ENCODE results near the gene LMO2. TPM values are rescaled to one million over a fixed set of nuclear protein-coding genes. Genes with fewer than 3 reads are reported as not detected.

Gene LMO2
- total RNA-seq, 2 experiments from 2014 or later, result not detected

DNA sequence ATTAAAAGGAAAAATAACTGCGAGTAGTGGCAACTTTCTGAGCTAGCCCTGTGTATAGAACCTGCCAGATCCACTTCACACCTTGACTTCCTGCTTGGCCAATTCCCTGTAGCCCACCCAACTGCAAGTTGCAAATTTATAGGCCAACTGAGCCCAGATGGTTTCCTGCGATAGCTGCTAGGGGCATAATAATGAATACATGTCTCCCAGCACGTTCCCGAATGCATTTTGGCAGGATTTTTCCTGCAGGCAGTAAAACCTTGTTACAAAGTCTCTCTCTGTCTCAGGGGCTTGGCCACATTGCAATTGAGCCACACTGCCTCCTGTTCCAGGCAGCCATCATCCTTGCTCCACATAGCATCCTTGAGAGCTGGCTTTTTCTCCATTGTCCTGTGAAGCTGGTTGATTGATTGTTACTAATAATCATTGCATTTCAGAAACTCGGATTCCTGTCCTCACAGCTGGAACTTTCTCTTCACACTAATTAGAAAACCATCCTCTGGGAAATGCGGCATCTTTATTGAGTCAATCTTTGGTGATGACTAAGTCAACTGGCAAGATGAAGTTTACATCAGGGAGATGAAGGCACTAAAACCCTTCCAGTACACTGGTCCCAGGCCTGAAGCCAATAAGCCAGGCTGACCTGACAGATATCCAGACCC is 18.6 kb upstream of the LMO2 start:
- ChIA-PET POLR2A (no interaction called here), CTCF (no interaction called here)
- no peak for DNase-seq
- no peaks in the 10 kb centered on the region for H3K36me3 Mint-ChIP-seq
- peaks cover 51% of the 10 kb centered on the region for H3K27me3 Mint-ChIP-seq
- no peak overlapping the region for H3K27ac Mint-ChIP-seq
- H3K4me1 Mint-ChIP-seq (ENCODE audit: low read depth), result no peaks in the 10 kb centered on the region
- intact Hi-C loops (cut with micrococcal nuclease), result no loop called here
- H3K9me3 Mint-ChIP-seq, result peaks cover 8% of the 10 kb centered on the region
- no peak overlapping the region for H3K4me3 Mint-ChIP-seq

DNA sequence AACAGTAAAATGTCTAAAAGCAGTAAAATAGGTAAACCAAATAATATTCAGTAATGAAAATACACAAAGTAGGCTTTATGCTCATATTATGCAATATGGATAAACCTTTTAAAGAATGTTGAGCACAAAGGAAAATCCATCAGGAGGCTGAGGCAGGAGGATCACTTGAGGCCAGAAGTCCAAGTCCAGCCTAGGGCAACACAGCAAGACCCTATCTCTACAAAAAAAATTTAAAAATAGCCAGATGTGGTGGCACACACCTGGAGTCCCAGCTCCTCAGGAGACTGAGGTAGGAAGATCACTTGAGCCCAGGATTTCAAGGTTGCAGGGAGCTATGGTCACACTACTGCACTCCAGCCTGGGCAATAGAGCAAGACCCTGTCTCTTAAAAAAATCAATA is 17.7 kb upstream of the LMO2 start:
- POLR2A ChIA-PET, result no interaction called here
- Mint-ChIP-seq H3K9me3 (peaks cover 8% of the 10 kb centered on the region), H3K27me3 (peaks cover 57% of the 10 kb centered on the region), H3K36me3 (no peaks in the 10 kb centered on the region), H3K4me1 (ENCODE audit: low read depth) (no peaks in the 10 kb centered on the region), H3K27ac (no peak overlapping the region), H3K4me3 (no peak overlapping the region)
- intact Hi-C loops (cut with micrococcal nuclease), result no loop called here
- CTCF ChIA-PET, result interaction anchor here (0.6 kb wide), 2 partner anchors 88 to 1067 kb away, joined by 3 read pairs; no protein-coding TSS in a partner anchor
- DNase-seq, result no peak

DNA sequence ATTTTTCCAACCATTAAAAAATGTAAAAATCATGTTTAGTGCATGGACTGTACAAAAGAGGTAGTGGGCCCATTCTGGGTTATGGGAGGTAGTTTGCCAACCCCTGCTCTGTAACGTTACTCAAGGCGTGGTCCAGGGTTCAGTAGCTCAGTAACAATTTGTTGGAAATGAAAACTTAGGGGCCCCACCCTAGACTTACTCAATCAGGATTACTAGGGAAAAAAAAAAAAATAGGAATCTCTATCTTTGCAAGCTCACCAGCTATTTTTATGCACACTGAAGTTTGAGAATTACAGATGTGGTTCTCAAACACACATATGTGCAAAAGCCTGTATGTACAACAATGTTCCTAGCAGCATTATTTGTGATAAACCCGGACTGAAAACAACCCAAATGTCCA is 17.3 kb upstream of the LMO2 start:
- DNase-seq, result no peak
- Mint-ChIP-seq H3K36me3 (no peaks in the 10 kb centered on the region), H3K4me3 (no peak overlapping the region), H3K27me3 (peaks cover 59% of the 10 kb centered on the region), H3K4me1 (ENCODE audit: low read depth) (no peaks in the 10 kb centered on the region), H3K27ac (no peak overlapping the region), H3K9me3 (peaks cover 6% of the 10 kb centered on the region)
- CTCF ChIA-PET, result interaction anchor here (0.6 kb wide), 2 partner anchors 88 to 1067 kb away, joined by 3 read pairs; no protein-coding TSS in a partner anchor
- POLR2A ChIA-PET, result no interaction called here
- intact Hi-C loops (cut with micrococcal nuclease), result no loop called here

DNA sequence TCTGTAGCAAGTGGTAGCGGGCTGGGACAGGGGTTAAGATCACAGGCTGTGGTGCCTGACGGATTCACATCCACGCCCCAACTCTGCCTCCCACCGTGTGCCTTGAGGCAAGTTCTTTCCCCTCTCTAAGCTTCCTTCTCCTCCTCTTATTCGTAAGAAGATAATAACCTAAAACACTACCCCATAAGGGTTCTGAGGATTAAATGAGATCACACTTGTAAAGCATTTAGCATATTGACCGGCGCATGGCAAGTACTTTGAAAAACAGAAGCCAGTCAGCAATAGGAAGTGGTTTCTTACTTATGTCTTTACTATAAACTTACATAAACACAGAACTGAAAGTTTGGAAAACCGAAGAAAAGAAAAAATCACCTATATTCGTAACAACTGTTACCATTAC is 15.5 kb upstream of the LMO2 start:
- peaks cover 59% of the 10 kb centered on the region for H3K27me3 Mint-ChIP-seq
- H3K4me1 Mint-ChIP-seq (ENCODE audit: low read depth), result no peaks in the 10 kb centered on the region
- no peaks in the 10 kb centered on the region for H3K9me3 Mint-ChIP-seq
- H3K4me3 Mint-ChIP-seq, result no peak overlapping the region
- no peak for DNase-seq
- POLR2A ChIA-PET, result no interaction called here
- intact Hi-C loops (cut with micrococcal nuclease), result no loop called here
- no peak overlapping the region for H3K27ac Mint-ChIP-seq
- H3K36me3 Mint-ChIP-seq, result no peaks in the 10 kb centered on the region
- CTCF ChIA-PET, result no interaction called here

DNA sequence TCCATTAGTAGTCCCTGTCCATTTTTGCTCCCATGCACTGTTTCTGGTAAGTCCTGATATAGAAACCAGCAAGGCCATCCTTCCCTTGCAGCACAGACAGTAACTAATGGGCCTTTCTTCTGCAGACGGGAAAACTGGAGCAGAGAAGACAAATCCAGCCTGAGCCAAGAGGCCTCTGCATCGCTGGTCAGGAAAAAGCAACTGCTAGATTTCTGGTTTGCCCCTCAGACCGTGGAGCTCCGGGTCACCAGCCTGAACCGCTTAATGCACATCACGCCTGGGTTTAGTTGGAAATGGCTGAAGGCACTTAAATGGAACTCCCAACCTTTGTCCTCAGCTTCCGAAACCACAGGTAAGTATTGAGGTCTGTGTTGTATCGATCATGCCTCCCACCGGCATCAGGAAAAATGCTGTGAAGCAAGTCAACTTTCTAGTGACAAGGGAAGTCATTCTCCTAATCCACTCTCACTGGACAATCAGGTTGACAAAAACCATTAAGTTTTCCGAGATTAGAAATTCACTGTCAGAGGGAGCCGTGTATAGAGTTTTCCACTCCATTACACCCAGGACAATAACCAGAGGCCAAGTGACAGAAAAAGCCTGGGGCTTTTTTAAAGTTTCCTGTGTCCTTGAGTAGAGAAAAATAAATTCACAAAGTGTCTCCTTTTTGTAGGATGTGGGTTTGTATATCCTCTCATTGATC is 14.8 kb upstream of the LMO2 start:
- Mint-ChIP-seq H3K27me3 (peaks cover 55% of the 10 kb centered on the region), H3K9me3 (no peaks in the 10 kb centered on the region), H3K36me3 (no peaks in the 10 kb centered on the region), H3K27ac (no peak overlapping the region), H3K4me3 (no peak overlapping the region), H3K4me1 (ENCODE audit: low read depth) (no peaks in the 10 kb centered on the region)
- POLR2A ChIA-PET, result no interaction called here
- CTCF ChIA-PET, result no interaction called here
- intact Hi-C loops (cut with micrococcal nuclease), result no loop called here
- no peak for DNase-seq

DNA sequence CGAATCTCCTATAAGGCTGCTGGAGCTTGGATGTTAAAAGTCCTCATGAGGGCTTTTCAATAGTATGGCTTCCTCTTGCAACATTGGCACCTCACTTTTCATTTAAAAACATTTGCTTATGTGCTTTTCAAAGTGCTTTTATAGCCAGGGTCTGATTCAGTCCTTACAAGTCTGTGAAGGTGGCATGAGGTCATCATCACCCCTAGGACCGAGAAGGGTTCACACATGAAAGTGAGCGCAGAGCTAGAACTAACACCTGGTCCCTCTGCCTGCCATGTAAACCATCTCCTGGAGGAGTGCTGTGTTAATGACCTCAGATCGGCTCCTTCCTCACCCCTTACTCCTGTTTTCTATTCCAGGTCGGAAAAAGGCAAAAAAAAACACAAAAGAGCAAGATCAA is 12.2 kb upstream of the LMO2 start:
- Mint-ChIP-seq H3K4me3 (no peak overlapping the region), H3K27me3 (peaks cover 58% of the 10 kb centered on the region), H3K9me3 (no peaks in the 10 kb centered on the region), H3K27ac (no peak overlapping the region), H3K4me1 (ENCODE audit: low read depth) (no peaks in the 10 kb centered on the region), H3K36me3 (no peaks in the 10 kb centered on the region)
- DNase-seq, result no peak
- ChIA-PET POLR2A (no interaction called here), CTCF (no interaction called here)
- intact Hi-C loops (cut with micrococcal nuclease), result no loop called here

DNA sequence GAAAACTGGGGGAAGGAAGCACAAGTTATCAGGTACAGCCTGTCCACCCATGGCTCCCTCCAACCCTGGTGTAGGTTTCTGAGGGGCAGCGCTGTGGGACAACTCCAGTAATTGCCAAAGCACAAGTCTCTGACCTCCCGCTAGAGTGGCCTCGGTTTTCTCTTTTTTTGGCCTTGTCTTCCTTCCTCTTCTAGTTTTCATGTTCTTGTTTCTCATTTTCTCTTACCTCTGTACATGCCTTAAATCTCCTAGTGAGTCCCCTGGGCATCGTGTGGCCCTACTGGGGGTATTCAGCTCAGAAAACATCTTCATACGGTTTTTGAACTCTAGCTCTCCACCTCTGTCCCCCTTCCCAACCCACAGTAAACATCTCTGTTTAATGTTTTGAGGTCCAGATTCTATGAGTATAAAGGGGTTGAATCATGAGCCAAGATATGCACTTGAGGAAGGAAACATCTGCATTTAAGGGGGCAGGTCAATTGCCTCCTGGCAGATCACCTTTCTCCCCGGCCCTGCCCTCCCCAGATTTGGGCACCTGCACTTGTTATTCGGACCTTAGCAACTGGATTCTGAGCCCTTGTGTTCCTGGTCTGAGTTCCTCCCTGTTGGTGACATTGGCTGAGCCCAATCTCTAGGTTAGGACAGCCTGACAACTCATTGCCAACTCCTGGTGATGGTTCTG is 8.4 kb upstream of the LMO2 start:
- Mint-ChIP-seq H3K9me3 (no peaks in the 10 kb centered on the region), H3K27me3 (peaks cover 67% of the 10 kb centered on the region), H3K4me3 (no peak overlapping the region), H3K27ac (no peak overlapping the region), H3K36me3 (no peaks in the 10 kb centered on the region), H3K4me1 (ENCODE audit: low read depth) (no peaks in the 10 kb centered on the region)
- POLR2A ChIA-PET, result no interaction called here
- CTCF ChIA-PET, result no interaction called here
- intact Hi-C loops (cut with micrococcal nuclease), result no loop called here
- no peak for DNase-seq

DNA sequence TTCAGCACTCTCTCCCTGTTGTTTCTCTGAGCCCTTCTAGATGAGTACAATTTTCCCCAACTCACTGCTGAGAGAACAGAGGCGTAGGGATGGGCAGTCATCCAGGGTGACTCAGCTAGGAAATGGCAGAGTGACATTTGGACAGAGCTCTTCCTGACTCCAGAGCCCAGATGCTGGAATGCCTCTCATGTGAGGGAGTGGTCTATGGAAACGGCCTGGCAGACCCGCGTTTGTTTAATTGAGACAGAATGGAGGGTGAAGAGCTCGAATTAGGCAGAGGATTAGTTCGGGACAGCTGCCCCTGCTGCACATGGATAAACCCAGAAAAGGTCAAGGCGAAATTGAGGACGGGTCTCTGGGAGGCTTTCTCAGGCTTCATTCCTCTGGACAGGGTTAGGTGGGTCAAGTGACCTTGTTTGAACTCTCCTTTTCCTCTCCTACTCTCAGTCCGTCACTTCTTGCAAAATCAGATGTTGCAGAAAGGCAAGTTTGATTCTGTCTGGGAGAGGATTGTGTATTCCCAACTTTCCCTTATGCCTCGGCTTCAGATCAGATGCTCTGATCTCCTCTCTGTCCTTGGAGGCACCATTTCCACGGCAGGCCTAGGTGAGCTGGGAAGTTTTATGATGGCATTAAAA is 7.6 kb upstream of the LMO2 start:
- Mint-ChIP-seq H3K36me3 (no peaks in the 10 kb centered on the region), H3K4me3 (no peak overlapping the region), H3K9me3 (no peaks in the 10 kb centered on the region), H3K27me3 (peaks cover 66% of the 10 kb centered on the region), H3K27ac (no peak overlapping the region), H3K4me1 (ENCODE audit: low read depth) (peaks cover 4% of the 10 kb centered on the region)
- ChIA-PET CTCF (no interaction called here), POLR2A (no interaction called here)
- no peak for DNase-seq
- intact Hi-C loops (cut with micrococcal nuclease), result loop anchor here (10.0 kb wide), 1 partner anchor 885 kb away; the partner anchor contains the start of gene DEPDC7

DNA sequence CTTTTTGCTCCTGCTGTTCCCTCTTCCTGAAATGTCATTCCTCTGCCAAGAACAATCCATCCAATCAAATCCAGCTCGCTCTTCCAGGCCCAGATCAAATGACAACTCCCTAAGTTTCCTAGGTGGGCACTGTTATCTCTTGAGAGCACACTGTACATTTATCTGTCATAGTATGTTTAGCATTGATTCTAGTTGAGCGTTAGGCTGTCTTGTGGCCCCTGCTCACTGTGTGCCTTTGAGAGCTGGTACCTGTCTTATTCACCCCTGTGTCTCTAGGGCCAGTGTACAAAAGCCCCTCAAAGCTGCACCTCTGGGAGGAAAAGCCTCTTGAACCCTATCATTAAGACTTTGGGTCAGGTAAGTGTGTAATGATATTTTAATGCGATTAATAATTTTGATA is 7.1 kb upstream of the LMO2 start:
- H3K4me1 Mint-ChIP-seq (ENCODE audit: low read depth), result peaks cover 10% of the 10 kb centered on the region
- intact Hi-C loops (cut with micrococcal nuclease), result loop anchor here (10.0 kb wide), 1 partner anchor 884 kb away; the partner anchor contains the start of gene DEPDC7
- H3K9me3 Mint-ChIP-seq, result no peaks in the 10 kb centered on the region
- peaks cover 65% of the 10 kb centered on the region for H3K27me3 Mint-ChIP-seq
- DNase-seq, result no peak
- ChIA-PET POLR2A (no interaction called here), CTCF (no interaction called here)
- no peak overlapping the region for H3K4me3 Mint-ChIP-seq
- H3K36me3 Mint-ChIP-seq, result no peaks in the 10 kb centered on the region
- no peak overlapping the region for H3K27ac Mint-ChIP-seq

DNA sequence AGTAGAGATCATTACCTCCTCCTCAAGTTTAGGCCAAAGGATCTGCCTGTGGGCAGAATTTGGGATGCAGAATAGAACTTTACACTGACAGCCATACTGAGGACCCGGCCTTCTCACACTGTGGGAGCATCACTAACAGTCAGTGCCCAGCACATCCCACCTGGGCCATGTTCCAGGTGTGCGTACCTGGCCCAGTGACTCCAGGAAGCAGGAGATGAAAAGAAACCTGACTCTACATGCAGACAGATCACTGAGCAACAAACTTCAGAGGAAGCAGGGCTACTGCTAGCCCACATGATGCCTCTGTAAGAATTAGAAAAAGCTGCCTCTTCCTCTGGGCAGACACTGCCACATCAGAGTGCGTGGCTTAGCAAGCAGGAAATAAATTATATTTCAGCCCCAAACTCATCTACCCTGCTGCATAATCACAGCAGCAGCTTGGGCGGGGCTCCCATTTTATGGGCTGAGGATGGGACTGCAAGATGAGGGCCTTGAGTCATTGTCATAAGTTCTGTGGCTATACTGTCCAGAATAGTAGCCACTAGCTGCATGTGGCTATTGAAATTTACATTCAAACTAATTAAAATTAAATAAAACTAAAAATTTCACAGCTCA is 6.0 kb upstream of the LMO2 start:
- DNase-seq, result no peak
- no peak overlapping the region for H3K4me3 Mint-ChIP-seq
- ChIA-PET POLR2A (no interaction called here), CTCF (no interaction called here)
- no peaks in the 10 kb centered on the region for H3K9me3 Mint-ChIP-seq
- peaks cover 21% of the 10 kb centered on the region for H3K4me1 Mint-ChIP-seq (ENCODE audit: low read depth)
- no peak overlapping the region for H3K27ac Mint-ChIP-seq
- peaks cover 67% of the 10 kb centered on the region for H3K27me3 Mint-ChIP-seq
- intact Hi-C loops (cut with micrococcal nuclease), result loop anchor here (10.0 kb wide), 1 partner anchor 883 kb away; the partner anchor contains the start of gene DEPDC7
- H3K36me3 Mint-ChIP-seq, result no peaks in the 10 kb centered on the region

DNA sequence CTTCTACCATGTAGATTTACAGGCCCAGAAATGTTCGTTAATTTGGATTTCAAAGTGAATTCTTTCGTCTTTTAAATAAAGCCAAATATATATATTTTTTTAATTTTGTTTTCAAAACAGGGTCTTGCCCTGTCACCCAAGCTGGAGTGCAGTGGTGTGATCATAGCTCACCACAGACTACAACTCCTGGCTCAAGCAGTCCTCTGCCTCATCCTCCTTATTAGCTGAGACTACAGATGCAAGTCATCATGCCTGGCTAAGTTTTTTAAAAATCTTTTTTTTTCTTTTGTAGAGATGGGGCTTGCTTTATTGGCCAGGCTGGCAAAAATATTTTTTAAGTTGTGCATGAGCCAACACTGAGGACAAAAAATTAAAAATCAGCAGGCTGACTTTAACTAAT is 5.0 kb upstream of the LMO2 start:
- DNase-seq, result no peak
- Mint-ChIP-seq H3K4me1 (ENCODE audit: low read depth) (peaks cover 26% of the 10 kb centered on the region), H3K36me3 (no peaks in the 10 kb centered on the region), H3K27me3 (peaks cover 71% of the 10 kb centered on the region), H3K27ac (no peak overlapping the region), H3K9me3 (no peaks in the 10 kb centered on the region), H3K4me3 (no peak overlapping the region)
- intact Hi-C loops (cut with micrococcal nuclease), result loop anchor here (10.0 kb wide), 1 partner anchor 882 kb away; the partner anchor contains the start of gene DEPDC7
- ChIA-PET CTCF (no interaction called here), POLR2A (no interaction called here)

DNA sequence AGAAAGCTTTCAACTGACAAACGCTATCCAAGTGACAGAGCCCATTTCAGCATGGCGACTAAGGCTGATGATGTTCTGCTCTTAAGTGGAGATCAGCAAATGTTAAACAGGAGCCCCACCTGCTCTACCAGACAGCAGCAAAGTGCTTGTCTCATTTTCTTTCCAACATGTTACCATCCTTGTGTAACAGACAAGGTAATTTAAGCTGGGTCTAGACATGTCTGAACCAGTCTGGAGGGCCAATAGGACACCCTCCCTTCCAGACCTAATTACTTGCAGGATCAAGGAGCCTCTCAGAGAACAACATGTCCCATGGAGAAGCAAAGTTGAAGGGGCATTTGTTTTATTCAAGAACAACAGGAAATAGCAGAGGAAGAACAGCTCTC is 3.9 kb upstream of the LMO2 start:
- Mint-ChIP-seq H3K36me3 (no peaks in the 10 kb centered on the region), H3K27me3 (peaks cover 75% of the 10 kb centered on the region), H3K4me1 (ENCODE audit: low read depth) (peaks cover 31% of the 10 kb centered on the region), H3K4me3 (no peak overlapping the region), H3K27ac (no peak overlapping the region), H3K9me3 (no peaks in the 10 kb centered on the region)
- ChIA-PET POLR2A (no interaction called here), CTCF (interaction anchor here (1.3 kb wide), 1 partner anchor 92 kb away, joined by 3 read pairs; no protein-coding TSS in a partner anchor)
- intact Hi-C loops (cut with micrococcal nuclease), result loop anchor here (10.0 kb wide), 1 partner anchor 881 kb away; the partner anchor contains the start of gene DEPDC7
- DNase-seq, result no peak
